CD4-positive, alpha-beta T cell (primary cell): ENCODE measurements around the gene MPPED1. TPM values are rescaled to one million over a fixed set of nuclear protein-coding genes. Genes with fewer than 3 reads are reported as not detected.

Experiments
- ATAC-seq: fragments of 200-7000 bp; cut with Tn5 transposase; one replicate; pipeline ENCODE4 v1.10.0; 2022; ENCODE audit warnings: mild to moderate bottlenecking; ENCODE audit not compliant: poor library complexity
- CTCF ChIA-PET: fragments of 350-600 bp; sonication (Branson Sonifier 250); formaldehyde crosslinking; loops from one replicate; lab custom pipeline; 2021; ENCODE audit warnings: antibody characterized with exemption, inconsistent platforms; lab: Charles Lee
- POLR2A ChIA-PET: fragments of 350-600 bp; sonication (Branson Sonifier 250); formaldehyde crosslinking; loops from one replicate; lab custom pipeline; 2021; ENCODE audit warnings: antibody characterized with exemption, inconsistent platforms; lab: Charles Lee
- DNase-seq, 14 experiments: peaks; one replicate each; pipeline ENCODE4 v3.0.0-alpha.2; 2013 to 2020; ENCODE audit warnings: mixed read lengths in 2 of 14
- H3K27ac ChIP-seq, 2 donors: one replicate each; pipeline versions ENCODE4 v1.5.1 to v1.7.0; 2013; ENCODE audit warnings: low read length in 2 of 2, low read depth in 1 of 2, mild to moderate bottlenecking in 1 of 2
- H3K27me3 ChIP-seq, 2 experiments: 1 replicate in 1 of 2; 2 replicates in 1 of 2; pipeline versions ENCODE4 v1.6.1 to v1.7.0; 2013; ENCODE audit warnings: low read length in 2 of 2, control low read depth in 1 of 2, mild to moderate bottlenecking in 1 of 2, moderate library complexity in 1 of 2; ENCODE audit not compliant: insufficient read depth in 2 of 2, control insufficient read depth in 1 of 2
- H3K36me3 ChIP-seq: one replicate; pipeline ENCODE4 v1.6.1; 2013; ENCODE audit warnings: low read length, control low read depth; ENCODE audit not compliant: insufficient read depth
- H3K4me1 ChIP-seq: one replicate; pipeline ENCODE4 v1.6.1; 2013; ENCODE audit warnings: low read length, control low read depth; ENCODE audit not compliant: insufficient read depth
- H3K4me3 ChIP-seq: one replicate; pipeline ENCODE4 v1.5.1; 2013; ENCODE audit warnings: mild to moderate bottlenecking, low read length, moderate library complexity
- H3K9me3 ChIP-seq, 2 experiments: 1 replicate in 1 of 2; 2 replicates in 1 of 2; pipeline versions ENCODE4 v1.6.1 to v1.7.0; 2013; ENCODE audit warnings: low read length in 2 of 2, mild to moderate bottlenecking in 2 of 2, control low read depth in 1 of 2, moderate library complexity in 1 of 2; ENCODE audit not compliant: control insufficient read depth in 1 of 2, insufficient read depth in 1 of 2
- H3K27ac Mint-ChIP-seq: one replicate; pipeline ENCODE4 v1.8.0; 2020; ENCODE audit warnings: mixed read lengths
- H3K27me3 Mint-ChIP-seq: one replicate; pipeline ENCODE4 v1.8.0; 2021; ENCODE audit warnings: mixed read lengths
- H3K36me3 Mint-ChIP-seq: one replicate; pipeline ENCODE4 v1.8.0; 2021; ENCODE audit warnings: low read depth, mixed read lengths
- H3K4me1 Mint-ChIP-seq: one replicate; pipeline ENCODE4 v1.8.0; 2021; ENCODE audit warnings: low read depth, mixed read lengths
- H3K4me3 Mint-ChIP-seq: one replicate; pipeline ENCODE4 v1.8.0; 2020; ENCODE audit warnings: mild to moderate bottlenecking, mixed read lengths
- H3K9me3 Mint-ChIP-seq: one replicate; pipeline ENCODE4 v1.8.0; 2020; ENCODE audit warnings: mixed read lengths
- CTCF ChIP-seq: fragments of 200-600 bp; IDR thresholded peaks from one replicate; pipeline ENCODE4 v1.8.0; 2022; ENCODE audit warnings: antibody characterized with exemption, mild to moderate bottlenecking
- intact Hi-C, 2 experiments: fragments of 100-400 bp; cut with DNase I in 1 of 2; cut with micrococcal nuclease in 1 of 2; formaldehyde crosslinking; loops; one replicate each; pipeline versions ENCODE4 v1.15.1 to v1.9.0; 2023 to 2025; cut with DNase I, micrococcal nuclease
- total RNA-seq, 174 experiments: library from RNA in 2 of 174; stranded (reverse) in 2 of 174; gene quantifications; one replicate each; pipeline ENCODE4 v1.2.3 and lab custom pipeline; 2021 to 2026

Gene MPPED1
- total RNA-seq, 2 experiments from 2014 or later: not detected

DNA sequence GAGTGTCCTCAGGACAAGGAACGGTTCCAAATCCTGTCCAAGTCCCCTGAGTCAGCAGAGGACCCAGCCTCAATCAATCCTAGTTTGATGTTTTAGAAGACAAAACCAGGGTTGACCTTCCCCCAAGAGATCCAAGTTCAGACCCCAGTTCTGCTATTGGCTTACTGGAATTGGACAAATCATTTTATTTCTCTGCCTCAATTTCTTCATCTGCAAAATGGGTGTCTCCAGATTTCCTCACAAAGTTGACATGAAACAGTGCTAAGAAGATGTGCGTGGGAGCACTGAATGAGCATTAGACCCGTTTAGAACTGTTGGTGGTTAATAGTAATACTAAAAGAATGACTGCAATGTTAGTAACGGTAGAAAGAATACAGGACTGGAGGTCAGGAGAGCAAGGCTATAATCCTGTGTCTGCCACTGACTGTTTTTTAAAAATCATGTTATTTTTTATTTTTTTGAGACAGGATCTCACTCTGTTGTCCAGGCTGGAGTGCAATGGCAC lies 35.8 kb upstream of the MPPED1 start:
- peaks cover 10 to 36% of the 10 kb centered on the region in 2 experiments for H3K27me3 ChIP-seq
- ChIA-PET POLR2A (no interaction called here), CTCF (no interaction called here)
- no peak overlapping the region for H3K27ac Mint-ChIP-seq
- peaks cover 53% of the 10 kb centered on the region for H3K27me3 Mint-ChIP-seq
- peaks cover 11% of the 10 kb centered on the region for H3K4me1 ChIP-seq
- TF ChIP-seq CTCF: no peak
- H3K4me1 Mint-ChIP-seq: no peaks in the 10 kb centered on the region
- H3K4me3 ChIP-seq: no peak overlapping the region
- H3K36me3 ChIP-seq: no peaks in the 10 kb centered on the region
- peaks cover 3 to 10% of the 10 kb centered on the region in 2 experiments for H3K9me3 ChIP-seq
- no peak overlapping the region for H3K4me3 Mint-ChIP-seq
- H3K36me3 Mint-ChIP-seq: no peaks in the 10 kb centered on the region
- no peak overlapping the region for H3K27ac ChIP-seq
- ATAC-seq: no peak
- no peak for DNase-seq
- intact Hi-C loops: no loop called here
- H3K9me3 Mint-ChIP-seq: peaks cover 2% of the 10 kb centered on the region

DNA sequence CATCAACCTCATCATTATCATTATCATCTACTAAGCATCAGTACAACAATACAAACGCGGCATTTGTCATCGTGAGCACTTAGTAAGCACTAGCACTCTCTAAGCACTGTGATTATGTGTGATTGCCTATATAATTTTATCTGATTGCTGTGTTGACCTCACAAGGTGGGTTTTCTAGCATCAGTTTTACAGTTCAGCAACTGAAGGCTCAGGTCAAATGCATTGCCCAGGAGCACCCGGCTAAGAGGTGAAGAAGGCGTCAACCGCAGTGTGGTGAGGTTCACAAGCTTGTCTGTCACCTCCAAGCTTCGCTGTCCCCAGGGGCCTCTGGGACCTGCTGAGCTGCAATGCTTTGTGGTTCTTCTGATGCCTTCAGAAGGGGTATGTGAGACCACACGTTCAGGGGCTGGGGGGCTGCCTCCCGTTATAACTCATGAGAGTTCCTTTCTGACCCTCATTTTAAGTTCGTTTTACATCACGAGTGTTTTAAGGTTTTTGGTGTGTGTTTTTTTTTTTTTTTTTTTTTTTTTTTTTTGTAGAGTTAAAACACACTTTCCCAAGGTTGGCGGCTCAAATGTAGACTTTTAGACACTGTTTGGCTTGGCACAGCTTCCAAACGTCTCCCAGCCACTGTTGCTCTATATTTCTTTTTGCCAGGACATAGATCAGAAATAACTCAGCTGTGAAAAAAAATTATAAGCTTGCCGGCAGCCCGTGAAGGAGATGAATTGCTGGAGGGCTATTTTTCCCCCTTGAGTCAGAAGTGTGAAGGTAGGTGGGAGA lies 34.9 kb upstream of the MPPED1 start:
- peaks cover 6 to 26% of the 10 kb centered on the region in 2 experiments for H3K27me3 ChIP-seq
- TF ChIP-seq CTCF: no peak
- H3K4me1 Mint-ChIP-seq: no peaks in the 10 kb centered on the region
- no peak overlapping the region for H3K27ac ChIP-seq
- DNase-seq: peak in 7 of 14 experiments; percentile 7 to 68 (median 27)
- no peak overlapping the region for H3K4me3 Mint-ChIP-seq
- no peak overlapping the region for H3K4me3 ChIP-seq
- H3K27ac Mint-ChIP-seq: no peak overlapping the region
- H3K9me3 ChIP-seq: peaks cover 3 to 10% of the 10 kb centered on the region in 2 experiments
- H3K4me1 ChIP-seq: peaks cover 18% of the 10 kb centered on the region
- POLR2A ChIA-PET: no interaction called here
- H3K9me3 Mint-ChIP-seq: peaks cover 2% of the 10 kb centered on the region
- CTCF ChIA-PET: no interaction called here
- peak; percentile 57 for ATAC-seq
- no peaks in the 10 kb centered on the region for H3K36me3 ChIP-seq
- H3K27me3 Mint-ChIP-seq: peaks cover 43% of the 10 kb centered on the region
- intact Hi-C loops: no loop called here
- no peaks in the 10 kb centered on the region for H3K36me3 Mint-ChIP-seq

DNA sequence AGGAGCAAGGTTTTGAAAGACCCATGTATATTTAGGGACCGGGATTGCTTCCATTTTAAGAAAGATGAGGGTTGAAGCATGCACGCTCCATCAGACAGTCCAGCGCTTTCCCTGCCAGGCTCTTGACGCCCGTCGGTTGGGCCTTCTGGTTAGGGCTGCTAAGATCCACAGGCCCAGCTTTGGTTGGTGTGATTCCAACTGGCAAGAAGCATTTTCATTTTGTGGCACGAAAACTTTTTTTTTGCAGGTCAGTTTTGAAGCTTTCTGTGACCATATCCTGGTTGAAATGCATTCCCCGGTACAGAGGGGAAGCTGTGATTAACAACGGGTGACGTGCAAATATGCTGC lies 34.3 kb upstream of the MPPED1 start:
- Histone ChIP-seq H3K4me1 (peaks cover 21% of the 10 kb centered on the region), H3K36me3 (no peaks in the 10 kb centered on the region), H3K27me3 (peaks cover 6 to 24% of the 10 kb centered on the region in 2 experiments), H3K27ac (no peak overlapping the region), H3K4me3 (no peak overlapping the region), H3K9me3 (peaks cover 3 to 10% of the 10 kb centered on the region in 2 experiments)
- peaks cover 42% of the 10 kb centered on the region for H3K27me3 Mint-ChIP-seq
- no peak for DNase-seq
- TF ChIP-seq CTCF: no peak
- no peaks in the 10 kb centered on the region for H3K36me3 Mint-ChIP-seq
- H3K9me3 Mint-ChIP-seq: peaks cover 2% of the 10 kb centered on the region
- POLR2A ChIA-PET: no interaction called here
- intact Hi-C loops: no loop called here
- H3K27ac Mint-ChIP-seq: no peak overlapping the region
- no peaks in the 10 kb centered on the region for H3K4me1 Mint-ChIP-seq
- ATAC-seq: no peak
- CTCF ChIA-PET: interaction anchor here (1.3 kb wide), 1 partner anchor 31 kb away, joined by 4 read pairs; no protein-coding TSS in a partner anchor
- no peak overlapping the region for H3K4me3 Mint-ChIP-seq
